HG03135 (cell line): ENCODE results near the gene ZC3H11A.

Experiments used
- ATAC-seq: cut with Tn5 transposase; IDR thresholded peaks from one replicate; pipeline ENCODE4 v1.9.1; 2021; ENCODE audit warnings: mild to moderate bottlenecking, moderate library complexity; ENCODE audit not compliant: unreplicated experiment

Gene ZC3H11A

GRCh38 chr1:203839081-203839480, 43.7 kb downstream of the ZC3H11A start:
- ATAC-seq = no peak

GRCh38 chr1:203840208-203840808, 44.9 kb downstream of the ZC3H11A start:
- no peak for ATAC-seq

GRCh38 chr1:203842559-203842876, 47.1 kb downstream of the ZC3H11A start:
- ATAC-seq = no peak

- ATAC-seq = no peak
Observed at GRCh38 chr1:203843435-203843834, 48.0 kb downstream of the ZC3H11A start.
